ENCODE measurements around the gene KCNAB2.

The KCNAB2 gene

GRCh38 chr1:6033986-6034749 lies 11.5 kb upstream of the KCNAB2 start:
- no peak for DNase-seq

DNA sequence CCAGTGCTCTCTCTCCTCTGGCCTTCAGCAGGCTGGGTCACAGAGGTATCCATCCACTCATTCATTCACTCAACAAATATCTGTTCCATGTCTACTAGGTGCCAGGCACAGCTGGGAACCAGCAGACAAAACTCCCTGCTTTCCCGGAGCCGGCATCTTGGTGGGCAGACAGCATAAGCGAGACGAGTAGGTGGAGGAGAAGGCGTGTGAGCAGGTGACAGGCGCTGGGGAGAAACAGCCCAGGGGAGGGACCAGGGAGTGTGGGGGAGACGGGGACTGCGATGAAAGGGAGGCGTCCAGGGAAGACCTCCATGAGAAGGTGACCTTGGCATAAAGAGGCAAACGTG lies 11.0 kb upstream of the KCNAB2 start:
- DNase-seq = no peak

GRCh38 chr1:6035303-6035702 lies 10.4 kb upstream of the KCNAB2 start:
- no peak for DNase-seq

DNA sequence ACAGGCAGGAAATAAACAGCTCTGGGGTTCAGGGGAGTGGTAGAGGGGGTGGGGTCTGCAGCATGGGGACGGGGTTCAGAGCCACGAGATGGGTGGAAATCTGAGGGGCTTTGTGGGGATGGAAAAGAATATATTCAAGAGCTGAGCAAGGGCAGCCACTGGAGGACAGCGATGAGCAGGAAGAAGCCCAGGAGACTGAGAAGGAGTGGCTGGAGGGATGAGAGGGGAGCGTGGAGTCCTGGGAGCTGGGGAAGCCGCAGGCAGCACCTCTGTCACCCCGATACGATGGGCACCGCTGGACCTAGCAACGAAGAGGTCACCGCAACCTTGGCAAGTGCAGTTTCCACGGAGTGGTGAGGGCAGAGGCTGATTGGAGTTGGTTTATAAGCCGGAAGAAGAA lies 10.0 kb upstream of the KCNAB2 start:
- no peak for DNase-seq

GRCh38 chr1:6037338-6037762 lies 8.3 kb upstream of the KCNAB2 start:
- DNase-seq = peak; percentile 61

GRCh38 chr1:6038603-6039002 lies 7.1 kb upstream of the KCNAB2 start:
- no peak for DNase-seq

- DNase-seq = no peak
Measured at GRCh38 chr1:6039031-6039430, 6.7 kb upstream of the KCNAB2 start.

- DNase-seq = no peak
Measured at GRCh38 chr1:6040444-6040843, 5.2 kb upstream of the KCNAB2 start.

DNA sequence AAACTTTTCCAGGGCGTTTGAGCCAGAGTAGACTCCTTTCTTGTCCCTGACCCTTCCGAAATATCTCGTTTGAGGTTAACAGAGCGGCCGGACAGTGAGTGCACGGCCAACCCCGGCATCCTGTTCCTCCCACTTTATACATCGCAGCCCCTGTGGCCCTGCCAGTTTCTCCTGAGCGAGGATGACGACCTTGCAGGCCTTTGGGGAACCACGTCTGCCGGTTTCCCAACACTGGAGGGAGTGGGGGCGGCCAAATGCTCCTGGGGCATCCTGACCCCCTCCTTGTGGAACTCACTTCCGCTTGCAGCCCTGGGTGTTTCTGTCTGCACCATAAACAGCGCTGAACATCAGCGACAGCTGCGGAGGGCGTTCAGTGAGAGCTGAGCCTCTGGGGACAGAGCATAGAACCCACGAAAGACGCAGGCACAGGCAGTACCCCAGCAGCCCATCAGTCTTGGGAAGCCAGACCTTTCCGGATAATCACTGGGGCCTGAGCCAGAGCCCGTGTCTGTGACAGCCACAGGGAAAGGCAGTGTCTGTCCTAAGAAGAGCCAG lies 4.8 kb upstream of the KCNAB2 start:
- no peak for DNase-seq

DNA sequence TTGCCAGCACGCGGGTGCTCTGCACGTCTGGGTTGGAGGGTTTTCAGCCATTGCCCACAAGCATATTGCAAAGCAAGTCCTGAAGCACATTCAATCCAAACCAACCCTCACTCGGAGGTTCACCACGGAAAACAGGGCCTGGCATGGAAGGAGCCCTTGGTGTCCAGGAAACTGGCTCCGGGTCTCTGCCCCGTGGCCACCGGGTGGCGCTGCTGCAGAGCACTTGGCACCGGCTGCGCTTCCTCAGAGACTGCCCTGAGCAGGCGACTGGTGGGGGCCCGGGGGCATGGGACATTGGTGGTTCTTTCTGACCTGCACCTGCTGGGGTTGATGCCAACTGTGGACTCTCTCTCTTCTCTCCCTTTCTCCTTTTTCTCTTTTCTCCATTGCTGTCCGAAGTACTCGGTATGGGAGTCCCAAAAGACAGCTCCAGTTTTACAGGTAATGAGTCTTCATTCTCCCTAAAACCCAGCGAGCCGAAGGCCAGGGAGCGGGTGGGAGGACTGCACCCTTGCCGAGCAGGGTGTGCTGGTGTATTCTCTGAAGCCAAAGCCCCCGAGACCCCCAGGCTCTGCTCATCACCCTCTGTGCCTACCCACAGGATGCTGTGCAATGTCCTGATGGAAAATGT lies 4.1 kb upstream of the KCNAB2 start:
- DNase-seq = no peak

- no peak for DNase-seq
Measured at GRCh38 chr1:6043561-6043960, 2.1 kb upstream of the KCNAB2 start.

GRCh38 chr1:6044481-6045109 lies 1.1 kb upstream of the KCNAB2 start:
- no peak for DNase-seq

DNA sequence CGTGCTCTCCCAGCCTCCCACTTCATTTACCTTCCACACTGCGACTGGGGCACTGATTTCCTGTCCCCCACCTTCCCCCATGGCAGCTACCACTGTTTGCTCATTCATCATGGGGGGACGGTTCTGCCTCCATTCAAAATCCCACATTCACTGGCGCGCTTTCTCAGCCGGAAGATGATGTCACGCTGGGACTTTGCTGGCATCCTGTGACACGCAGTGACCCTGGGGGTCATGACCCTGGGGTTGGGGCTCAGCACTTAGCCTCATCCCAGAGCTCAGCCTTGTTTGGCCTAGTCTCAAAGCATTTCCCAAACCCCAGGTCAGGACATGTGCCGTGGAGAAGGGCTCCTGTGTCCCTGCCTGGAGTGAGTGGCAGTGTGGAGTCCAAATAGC lies 582 bp upstream of the KCNAB2 start:
- no peak for DNase-seq

DNA sequence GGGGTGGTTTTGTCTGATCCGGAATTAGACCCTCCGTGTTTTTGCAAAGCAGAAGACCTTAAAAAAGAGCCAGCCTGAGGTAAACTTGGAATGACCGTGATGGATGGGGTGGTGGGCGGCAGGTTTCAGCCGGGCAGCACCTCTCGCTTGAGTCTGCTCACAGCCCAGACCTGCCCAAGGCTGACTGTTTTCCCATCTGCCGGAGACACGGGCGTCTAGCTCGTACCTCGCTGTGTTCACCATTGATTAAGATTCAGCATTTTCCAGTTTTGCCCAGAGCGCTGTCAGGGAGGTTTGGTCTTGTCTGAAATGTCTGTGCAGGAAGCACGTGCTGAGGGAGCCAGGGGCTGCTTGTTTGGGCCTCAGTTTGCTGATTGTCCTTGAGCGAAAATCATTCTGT lies 591 bp downstream of the KCNAB2 start:
- DNase-seq = no peak

DNA sequence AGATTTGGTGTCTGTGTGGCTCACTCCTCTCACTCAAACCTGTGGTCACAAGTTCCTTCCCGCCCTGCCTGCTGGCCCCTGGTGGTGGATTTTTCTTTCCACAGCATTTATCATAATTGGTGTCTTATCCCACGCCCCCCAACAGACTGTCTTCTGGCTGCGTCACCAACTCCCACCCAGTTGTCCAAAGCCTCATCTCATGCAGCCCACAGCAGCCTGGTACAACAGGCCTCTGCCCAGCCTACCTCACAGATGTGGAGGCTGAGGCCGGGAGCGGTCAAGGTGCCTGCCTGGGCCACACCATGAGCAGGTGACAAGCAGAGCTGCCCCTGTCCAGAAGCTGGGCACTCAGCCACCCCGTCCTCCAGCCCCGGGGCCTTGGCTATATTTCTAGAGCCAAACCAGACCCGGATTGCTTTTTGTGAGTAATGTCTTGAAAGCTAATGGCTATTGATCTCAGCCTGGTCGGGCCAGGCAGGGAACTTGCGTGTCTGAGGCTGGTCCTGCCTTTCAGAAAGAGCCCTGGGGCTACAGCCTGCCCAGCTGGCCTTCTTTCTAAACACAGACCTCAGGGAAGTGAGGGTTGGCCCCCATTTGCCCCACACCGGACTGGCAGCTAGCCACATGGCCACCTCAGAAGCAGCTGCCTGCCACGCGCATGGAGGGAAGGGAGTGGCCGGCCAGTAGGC lies 2.6 kb downstream of the KCNAB2 start:
- DNase-seq = no peak

- no peak for DNase-seq
Measured at GRCh38 chr1:6049419-6049818, 3.7 kb downstream of the KCNAB2 start.

- DNase-seq = no peak
Measured at GRCh38 chr1:6051423-6051822, 5.7 kb downstream of the KCNAB2 start.

DNA sequence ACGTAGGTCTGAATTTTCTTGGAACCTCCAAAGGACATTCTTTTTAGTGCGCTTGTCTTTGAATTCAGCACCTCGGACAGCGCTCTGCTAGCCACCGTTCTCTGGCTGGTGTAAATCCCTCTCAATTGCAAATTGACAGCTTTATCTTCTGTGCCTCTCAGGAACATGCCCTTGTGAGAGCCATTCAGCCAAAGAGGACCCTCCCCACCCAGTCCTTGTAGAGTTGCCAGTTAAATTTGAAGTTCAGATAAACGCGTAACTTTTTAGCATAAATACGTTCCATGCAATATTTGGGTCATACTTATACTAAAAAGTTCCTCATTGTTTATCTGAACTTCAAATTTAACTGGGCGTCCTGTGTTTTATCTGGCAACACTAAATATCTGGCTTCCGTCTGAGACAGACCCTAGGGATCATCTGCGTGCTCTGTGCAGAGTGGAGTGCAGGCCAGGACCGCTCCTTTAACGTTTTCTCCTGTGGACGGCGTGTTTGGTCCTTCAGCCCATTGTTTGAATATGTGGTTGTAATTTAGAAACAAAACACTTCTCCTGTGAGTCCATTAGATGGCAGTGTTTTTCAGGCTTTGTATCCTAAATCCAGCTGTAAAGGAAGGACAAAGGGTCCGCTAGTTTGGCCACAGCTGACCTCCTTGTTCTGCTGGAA lies 7.0 kb downstream of the KCNAB2 start:
- no peak for DNase-seq

GRCh38 chr1:6053206-6053546 lies 7.5 kb downstream of the KCNAB2 start:
- DNase-seq = no peak

DNA sequence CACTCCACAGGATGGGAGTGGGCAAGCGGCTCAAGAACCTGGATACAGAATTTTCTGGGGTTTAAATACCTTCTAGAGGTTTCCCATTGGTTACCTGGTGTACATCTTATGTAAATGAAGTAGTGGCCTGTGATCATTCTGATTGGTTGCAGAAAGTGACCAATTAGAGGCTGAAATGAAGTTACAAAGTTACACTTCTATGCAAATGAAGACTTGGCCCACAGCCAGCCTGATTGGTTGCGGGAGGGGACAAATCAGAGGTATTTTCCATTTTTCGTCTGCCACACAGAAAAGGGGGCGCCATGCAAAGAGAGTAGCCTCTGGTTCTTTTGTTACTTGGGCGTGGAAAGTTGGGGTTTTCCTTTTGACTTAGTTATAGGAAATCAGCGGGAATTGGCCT lies 8.9 kb downstream of the KCNAB2 start:
- no peak for DNase-seq

DNA sequence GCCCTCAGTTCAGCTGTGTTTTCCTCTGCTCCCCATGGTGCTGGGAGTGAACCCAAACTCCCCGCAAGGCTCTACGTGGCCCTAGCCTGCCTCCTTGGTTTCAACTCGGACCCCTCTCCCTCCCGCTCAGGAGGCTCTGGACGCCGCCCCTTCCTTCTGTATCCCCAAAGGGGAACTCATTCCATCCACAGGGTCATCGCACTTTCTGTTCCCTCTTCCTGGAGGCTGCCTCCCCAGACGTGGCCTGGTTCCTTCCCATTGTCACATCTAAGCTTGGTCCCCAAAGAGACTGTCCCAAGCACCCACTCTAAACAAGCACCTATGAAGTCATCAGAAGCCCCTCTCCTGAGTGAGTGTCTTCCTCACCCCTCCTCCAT lies 10.9 kb downstream of the KCNAB2 start:
- DNase-seq = no peak

- no peak for DNase-seq
Measured at GRCh38 chr1:6057170-6057845, 11.6 kb downstream of the KCNAB2 start.

- no peak for DNase-seq
Measured at GRCh38 chr1:6059866-6060265, 14.2 kb downstream of the KCNAB2 start.

Data from GF-D8 (cell line).